HG03521 (cell line): ENCODE data around the gene CXCL10.

Source experiments
- ATAC-seq: cut with Tn5 transposase; IDR thresholded peaks from one replicate; pipeline ENCODE4 v1.9.1; 2021; ENCODE audit warnings: mild to moderate bottlenecking, moderate library complexity; ENCODE audit not compliant: unreplicated experiment

Gene CXCL10

GRCh38 chr4:75997081-75997480 is 26.2 kb downstream of the CXCL10 start:
- ATAC-seq = no peak

DNA sequence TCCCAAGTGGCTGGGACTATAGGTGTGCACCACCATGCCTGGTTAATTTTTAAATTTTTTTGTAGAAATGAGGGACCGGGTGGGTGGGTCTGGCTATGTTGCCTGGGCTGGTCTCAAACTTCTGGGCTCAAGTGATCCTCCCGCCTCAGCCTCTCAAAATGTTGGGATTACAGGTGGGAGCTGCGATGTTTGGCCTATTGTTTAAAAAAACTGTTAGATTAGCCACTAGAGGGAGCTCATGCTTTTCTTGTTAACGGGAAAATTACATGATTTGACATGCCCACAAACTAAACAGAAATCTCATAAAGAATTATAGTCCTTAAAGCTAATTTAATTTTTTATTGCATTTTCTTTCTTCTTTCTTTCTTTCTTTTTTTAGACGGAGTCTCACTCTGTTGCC is 27.6 kb downstream of the CXCL10 start:
- no peak for ATAC-seq

- ATAC-seq = no peak
Measured at GRCh38 chr4:75992462-75992861, 30.8 kb downstream of the CXCL10 start.

DNA sequence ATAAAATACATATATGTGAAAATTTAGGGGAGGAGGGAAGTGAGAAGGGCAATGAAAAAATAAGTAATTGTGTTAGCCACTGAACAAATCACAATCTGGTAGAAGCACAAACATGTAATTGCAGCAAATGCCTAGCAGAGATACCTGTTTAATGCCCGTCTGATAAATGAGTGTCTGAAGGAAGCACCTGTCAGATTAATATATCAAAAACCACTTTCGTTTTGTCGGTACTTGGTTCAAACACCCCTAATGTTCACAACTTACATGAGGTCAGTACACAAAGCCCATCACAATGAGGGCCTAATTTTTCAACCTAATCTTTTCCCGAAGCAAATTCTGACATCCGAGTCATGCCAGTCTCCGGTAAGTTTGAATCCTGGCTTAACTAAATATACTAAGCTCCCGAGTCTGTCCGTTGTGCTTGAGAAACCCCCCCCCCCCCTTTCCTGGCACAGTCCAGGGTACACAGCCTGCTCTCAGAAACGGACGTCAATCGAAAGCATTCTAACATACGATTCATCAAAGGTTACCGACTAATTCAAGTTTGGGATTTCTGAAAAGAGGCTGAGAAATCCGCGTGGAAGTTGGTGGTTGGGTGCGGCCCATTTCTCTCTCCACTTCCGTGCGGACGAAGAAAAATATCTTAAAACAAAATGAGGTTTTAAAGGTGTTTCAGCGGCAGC is 33.3 kb downstream of the CXCL10 start:
- no peak for ATAC-seq

GRCh38 chr4:75985116-75985515 is 38.2 kb downstream of the CXCL10 start:
- ATAC-seq = no peak

GRCh38 chr4:75980576-75980975 is 42.7 kb downstream of the CXCL10 start:
- ATAC-seq = no peak

DNA sequence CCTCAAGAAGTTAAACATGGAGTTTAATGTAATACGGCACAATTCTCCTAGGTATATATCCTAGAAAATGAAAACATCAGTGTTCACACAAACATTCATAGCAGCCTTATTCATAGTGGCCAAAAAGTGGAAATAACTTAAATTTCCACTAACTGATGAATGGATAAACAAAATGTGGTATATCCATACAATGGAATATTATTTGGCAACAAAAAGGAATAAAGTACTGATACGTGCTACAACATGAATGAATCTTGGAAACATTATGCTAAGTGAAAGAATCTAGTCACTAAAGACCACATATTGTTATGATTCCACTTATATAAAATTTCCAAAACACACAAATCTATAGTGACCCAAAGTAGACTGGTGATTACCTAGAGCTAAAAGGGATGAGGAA is 47.1 kb downstream of the CXCL10 start:
- ATAC-seq = no peak

- ATAC-seq = no peak
Measured at GRCh38 chr4:75973766-75974165, 49.5 kb downstream of the CXCL10 start.
